GM18868 (cell line): ENCODE measurements around the gene HNRNPUL2.
"Not testable (repeated sequence)": the region's sequence is repeated elsewhere in the genome, so short reads cannot be mapped to it uniquely, and the experiment has no call there.

Source experiments
- ATAC-seq: cut with Tn5 transposase; IDR thresholded peaks from one replicate; pipeline ENCODE4 v1.9.1; 2021; ENCODE audit warnings: mild to moderate bottlenecking, moderate library complexity; ENCODE audit not compliant: unreplicated experiment

Gene HNRNPUL2

DNA sequence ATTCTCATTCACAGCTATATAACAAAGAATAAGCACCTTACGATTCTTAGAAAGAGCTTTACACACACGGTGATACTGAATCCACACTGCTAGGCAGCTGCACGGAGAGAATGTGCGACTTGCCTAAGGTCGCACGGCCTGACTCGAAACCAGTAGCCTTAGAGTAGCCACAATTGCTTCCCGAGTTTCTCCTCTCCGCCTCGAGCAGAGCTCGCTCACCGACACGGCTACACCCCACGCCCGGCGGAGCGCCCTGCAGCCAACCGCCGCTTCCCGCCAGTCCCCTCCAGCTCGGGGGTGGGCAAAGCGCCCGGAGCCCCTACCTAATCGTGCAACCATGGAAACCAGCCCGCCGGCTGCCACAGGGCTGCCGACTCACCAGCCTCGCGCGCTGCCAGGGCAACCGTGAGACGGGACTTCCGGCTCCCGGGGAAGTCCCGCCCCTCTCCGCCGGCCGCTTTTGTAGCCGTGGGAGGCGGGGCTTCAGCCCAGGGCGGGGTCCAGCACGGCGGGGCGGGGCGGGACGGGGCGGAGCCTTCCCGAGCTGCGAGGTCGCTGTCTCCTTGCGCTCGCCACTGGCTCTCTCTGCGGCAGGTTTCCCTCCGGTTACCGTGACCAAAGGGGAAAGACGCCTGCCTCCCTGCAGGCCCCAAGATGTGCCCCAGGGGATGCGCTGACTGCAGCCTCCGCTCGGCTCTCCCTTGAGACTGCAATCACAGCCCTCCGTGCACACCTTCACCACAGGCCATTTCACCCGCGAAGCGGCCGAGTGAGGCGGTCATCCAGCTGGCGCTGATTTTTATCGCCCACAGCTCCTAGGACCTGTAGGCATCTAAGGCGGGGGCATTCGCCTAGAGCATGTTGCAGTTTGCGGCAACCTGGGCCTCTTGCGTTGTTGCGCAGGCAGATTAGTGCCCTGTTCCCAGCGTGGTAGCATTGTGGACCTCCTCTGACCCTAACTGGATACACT, 21.1 kb downstream of the HNRNPUL2 start:
- ATAC-seq = peak; percentile 68

DNA sequence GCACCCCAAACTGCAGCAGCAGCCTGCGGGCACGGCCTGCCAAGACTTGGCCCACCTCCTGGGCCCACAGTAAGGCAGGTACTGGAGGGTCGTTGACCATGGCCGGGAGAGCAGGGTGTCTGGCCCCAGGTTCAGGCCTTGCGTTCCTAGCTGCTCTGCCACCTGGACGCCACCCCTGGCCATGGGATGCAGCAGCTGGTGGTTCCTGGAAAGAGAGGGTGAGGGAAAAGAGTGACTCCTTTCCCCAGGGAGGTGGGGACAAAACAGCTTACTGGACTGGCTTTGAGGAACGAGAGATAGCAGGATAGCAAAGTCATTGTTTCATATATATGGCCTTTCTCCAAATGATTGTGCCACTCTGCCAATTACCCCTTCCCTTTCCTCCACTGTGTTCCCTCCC, 21.8 kb downstream of the HNRNPUL2 start:
- ATAC-seq = no peak

DNA sequence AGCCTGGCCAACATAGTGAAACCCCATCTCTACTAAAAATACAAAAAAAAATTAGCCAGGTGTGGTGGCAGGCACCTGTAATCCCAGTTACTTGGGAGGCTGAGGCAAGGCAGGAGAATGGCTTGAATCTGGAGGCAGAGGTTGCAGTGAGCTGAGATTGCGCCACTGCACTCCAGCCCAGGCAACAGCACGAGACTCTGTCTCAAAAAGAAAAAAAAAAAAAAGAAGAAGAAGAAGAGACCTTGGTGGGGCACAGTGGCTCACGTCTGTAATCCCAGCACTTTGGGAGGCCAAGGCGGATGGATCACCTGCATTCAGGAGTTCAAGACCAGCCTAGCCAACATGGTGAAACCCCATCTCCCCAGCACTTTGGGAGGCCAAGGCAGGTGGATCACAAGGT, 23.3 kb downstream of the HNRNPUL2 start:
- not testable (repeated sequence) for ATAC-seq

DNA sequence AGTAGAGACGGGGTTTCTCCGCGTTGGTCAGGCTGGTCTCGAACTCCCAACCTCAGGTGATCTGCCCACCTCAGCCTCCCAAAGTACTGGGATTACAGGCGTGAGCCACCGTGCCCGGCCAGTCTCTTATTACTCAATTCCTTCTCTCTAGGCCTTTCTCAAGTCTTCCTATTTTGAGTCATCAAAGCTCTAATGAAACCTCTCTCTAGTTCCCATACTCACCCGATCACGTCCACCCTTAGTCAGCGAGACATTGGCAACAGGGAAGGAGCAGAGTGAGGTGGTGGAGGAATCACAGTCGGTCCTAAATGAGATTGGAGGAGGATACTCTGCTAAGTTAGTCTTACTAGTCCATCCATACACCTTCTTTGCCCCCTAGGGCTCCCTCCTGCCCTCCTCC, 25.0 kb downstream of the HNRNPUL2 start:
- ATAC-seq = no peak

DNA sequence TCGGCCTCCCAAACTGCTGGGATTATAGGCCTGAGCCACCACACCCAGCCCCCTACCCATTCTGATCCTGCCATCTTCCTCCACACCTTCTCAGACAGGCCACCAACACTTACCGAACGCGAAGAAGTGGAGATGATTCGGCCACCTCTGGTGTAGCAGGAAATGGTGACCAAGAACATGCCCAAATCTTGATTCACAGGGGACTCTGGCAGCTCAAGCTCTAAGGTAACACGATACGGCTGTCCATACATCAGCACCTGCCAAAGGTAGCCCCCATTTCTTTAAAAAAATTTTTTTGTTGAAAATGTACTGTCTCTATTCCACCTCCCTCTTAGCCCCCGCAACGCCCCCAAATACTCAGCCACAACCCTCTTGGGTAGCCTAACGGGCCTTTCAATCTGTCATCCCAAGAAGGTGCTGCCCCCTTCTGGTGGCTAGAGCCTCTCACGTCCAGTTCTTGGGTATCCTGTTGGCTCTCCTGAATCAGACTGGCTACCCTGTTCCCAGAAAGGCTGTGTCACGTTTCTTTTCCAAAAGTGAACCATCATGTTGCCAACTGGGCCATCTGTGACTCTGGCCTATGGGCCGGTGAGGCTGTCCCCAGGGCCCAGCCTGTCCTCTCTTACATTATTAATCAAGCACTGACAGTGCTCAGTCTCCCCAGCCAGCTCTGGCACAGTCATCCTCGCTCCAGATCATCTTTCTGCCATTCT, 32.6 kb downstream of the HNRNPUL2 start:
- no peak for ATAC-seq

DNA sequence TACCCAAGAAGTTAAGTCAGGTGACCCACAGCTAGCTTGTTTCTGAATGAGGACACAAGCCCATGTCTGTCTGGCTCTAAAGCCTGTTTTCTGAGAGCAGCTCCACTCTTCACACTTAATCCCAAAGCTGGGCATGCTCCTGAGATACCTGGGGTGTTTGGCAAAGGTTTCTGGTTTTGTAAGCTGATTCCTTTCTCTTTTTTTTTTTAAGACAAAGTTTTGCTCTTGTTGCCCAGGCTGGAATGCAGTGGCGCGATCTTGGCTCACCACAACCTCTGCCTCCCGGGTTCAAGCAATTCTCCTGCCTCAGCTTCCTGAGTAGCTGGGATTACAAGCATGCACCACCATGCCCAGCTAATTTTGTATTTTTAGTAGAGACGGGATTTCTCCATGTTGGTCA, 33.6 kb downstream of the HNRNPUL2 start:
- ATAC-seq = not testable (repeated sequence)

DNA sequence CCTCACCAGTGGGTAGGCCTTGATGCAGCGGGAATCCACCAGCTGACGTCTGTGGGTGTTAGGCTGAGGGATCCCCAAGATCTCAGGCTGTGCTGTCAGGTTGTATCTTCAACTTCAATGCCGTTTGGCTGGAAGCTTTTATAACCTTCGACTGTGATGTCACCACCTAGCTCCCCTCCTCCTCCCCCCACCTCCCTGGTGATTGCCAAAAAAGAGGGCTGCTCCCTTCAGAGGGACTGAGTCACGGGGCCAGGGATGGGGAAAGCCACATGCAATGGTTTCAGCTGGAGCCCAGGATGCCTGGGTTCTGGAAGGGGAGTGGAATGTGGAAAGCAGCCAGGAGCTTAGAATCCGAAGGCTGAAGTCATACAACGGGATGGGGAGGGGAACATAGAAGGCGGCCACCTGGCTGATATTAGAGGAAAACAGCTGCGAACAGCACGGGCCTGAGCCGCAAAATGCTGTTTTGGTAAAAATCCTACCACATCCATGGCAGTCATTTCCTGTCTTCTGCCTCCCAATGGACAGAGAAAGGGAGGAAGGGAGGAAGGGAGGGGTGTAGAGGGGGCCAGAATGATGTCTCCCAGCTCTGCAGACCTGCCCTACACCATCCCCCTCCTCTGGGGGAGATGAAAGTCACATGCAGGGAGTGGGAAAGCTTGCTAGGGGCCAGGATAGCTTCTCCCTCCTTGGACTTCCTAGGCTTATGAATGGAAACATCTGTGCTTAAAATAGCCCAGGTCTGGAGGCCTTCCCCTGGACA, 37.7 kb downstream of the HNRNPUL2 start, which contains the start of gene LRRN4CL:
Gene LRRN4CL (minus strand): TSS at position 110 of the 763 bp plus-strand sequence. CDS start 1,022 bp downstream, outside the sequence.
- ATAC-seq = no peak

DNA sequence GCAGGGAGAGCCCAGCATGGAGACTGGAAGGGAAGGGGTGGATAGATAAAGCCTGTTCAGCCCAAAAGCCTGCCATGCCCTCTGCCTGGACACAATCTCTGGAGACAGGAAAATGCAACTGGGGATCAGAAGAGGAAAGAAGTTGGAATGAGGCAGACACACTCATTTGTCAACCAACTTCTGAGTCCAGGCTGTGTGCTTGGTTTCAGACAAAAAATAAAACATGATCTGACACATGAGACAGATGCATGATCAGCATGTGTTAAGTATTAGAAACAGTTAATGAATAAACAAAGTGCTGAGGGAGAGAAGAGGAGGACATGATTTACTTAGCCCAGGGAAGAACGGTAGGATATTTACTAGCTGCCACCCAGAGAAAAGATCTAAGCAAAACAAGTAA, 38.8 kb downstream of the HNRNPUL2 start:
- no peak for ATAC-seq

DNA sequence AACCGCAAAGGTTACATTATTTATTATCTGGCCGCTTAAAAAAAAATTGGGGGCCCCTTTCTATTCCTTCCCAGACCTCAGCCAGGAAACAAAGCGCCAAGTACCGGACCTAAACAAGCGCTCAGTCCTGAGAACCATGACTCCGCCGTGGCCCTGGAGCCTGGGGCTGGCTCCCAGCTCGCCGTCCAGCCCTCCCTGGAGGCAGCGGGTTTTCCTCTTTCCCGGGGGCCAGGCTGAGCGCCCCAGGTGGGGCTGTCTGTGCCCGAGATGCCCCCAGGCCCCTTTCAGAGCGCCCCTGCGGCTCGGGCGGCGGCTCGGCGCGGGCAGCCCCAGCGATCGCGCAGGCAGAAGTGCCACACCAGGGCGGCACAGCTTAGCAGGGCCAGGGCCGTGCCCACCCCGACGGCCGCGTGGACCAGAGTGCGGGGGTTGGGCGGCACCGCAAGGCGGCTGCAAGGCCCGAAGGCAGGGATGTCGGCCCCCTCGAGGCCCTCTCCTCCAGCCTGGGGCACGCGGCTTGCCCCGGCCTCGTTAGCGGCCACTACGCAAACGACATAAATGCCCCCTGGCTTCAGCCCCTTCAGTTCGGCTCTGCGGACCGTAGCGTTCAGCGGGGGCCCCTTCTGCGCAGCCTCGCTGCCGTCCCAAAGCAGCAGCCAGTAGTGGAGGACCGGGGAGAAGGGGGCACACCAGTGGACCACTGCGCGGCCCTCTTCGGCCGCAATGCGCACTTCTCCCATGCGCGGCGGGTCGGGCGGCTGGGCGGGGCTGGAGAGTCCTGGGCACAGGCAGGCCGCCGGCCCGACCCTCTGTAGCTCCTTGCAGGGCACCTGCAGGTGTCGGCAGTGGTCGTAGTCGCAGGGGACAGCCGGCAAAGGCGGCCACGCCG, 39.5 kb downstream of the HNRNPUL2 start:
- ATAC-seq = no peak

DNA sequence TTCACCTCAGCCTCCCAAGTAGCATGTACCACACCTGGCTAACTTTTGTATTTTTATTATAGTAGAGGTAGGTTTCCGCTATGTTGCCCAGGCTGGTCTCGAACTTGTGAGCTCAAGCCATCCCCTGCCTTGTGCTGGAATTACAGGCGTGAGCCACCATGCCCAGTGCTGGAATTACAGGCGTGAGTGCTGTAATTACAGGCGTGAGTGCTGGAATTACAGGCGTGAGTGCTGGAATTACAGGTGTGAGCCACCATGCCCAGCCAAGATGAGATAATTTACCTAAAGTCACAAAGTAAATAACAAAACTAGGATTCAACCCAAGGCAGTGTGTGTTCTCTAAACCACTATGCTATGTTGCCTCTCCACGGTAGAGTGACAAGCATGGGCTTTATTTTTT, 44.7 kb downstream of the HNRNPUL2 start:
- ATAC-seq = no peak

DNA sequence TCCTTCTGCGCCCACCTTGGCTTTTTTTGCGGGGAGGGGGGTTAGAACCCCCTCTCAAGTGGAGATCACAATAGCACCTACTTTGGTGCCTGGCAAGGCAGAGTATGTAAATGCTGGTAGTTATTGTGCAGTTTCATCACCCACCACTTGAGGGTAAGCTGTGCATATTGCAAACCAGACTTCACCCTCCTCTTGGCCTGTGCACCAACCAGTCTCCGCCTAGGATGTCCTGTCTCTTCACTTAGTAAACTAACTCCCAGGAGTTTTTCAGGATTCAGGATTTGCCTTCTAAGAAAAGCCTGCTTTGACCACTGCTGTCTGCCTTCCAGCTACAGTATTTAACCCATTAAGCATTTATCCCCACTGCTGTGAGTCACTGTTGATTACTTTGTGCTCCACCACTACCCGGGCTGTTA, 46.4 kb downstream of the HNRNPUL2 start:
- ATAC-seq = peak; percentile 61

DNA sequence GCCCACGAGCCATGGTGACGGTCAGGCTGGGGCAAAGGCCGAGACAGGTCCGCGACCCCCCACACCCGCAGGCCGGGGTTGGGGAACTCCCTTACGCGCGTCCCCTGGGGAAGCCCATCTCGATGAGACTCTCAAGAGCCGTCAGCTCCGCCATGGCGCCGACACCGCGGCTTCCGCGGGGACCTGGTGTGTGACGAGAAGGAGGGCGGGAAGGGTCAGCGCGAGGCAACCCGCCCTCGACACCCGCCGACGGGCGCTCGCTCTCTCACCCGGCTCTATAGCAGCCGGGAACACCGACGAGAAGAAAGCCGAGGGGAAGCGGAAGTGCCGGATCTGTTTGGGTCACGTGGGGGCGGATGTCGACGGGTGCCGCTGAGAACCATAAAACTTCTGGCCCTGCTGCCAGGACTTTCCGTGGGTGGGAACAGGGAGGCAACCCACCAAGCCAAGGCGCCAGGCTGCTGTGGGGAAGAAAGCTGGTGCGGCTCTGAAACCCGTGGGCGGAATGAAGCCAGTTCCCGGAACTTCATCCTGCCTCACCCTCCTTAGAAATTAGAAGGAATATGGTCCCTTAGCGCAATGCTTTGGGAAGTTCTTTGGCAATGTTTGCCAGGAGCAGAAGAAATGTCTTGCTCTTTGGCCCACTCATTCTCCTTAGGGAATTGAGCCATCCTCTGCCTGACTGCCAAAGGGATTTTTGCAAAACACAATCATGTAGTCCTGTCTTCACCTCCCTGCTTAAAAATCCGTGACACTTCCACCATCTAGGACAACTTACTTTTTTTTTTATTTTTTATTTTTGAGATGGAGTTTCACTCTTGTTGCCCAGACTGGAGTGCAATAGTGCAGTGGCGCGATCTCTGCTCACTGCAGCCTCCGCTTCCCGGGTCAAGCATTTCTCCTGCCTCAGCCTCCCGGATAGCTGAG, 48.2 kb downstream of the HNRNPUL2 start, which contains the start of gene UBXN1:
Gene UBXN1 (minus strand): TSS at position 304 of the 927 bp plus-strand sequence. CDS start 150 bp downstream, at position 154.
- ATAC-seq = peak; percentile 68

DNA sequence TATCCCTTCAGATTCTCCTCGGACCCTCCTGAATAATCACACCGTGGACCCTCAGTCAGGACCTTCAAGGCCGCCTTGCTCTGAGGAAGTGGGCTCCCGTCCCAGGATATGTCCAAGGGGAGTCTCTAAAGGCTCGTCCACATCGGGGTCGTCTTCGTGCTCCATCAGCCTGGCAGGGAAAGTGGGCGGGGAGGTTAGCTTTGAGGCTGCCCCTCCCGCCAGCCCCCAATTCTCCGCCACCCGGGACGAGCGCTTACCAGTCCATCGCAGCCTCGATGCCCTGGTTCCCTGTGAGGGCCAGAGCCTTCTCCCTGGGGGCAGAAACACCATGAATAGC, 48.9 kb downstream of the HNRNPUL2 start:
- no peak for ATAC-seq

DNA sequence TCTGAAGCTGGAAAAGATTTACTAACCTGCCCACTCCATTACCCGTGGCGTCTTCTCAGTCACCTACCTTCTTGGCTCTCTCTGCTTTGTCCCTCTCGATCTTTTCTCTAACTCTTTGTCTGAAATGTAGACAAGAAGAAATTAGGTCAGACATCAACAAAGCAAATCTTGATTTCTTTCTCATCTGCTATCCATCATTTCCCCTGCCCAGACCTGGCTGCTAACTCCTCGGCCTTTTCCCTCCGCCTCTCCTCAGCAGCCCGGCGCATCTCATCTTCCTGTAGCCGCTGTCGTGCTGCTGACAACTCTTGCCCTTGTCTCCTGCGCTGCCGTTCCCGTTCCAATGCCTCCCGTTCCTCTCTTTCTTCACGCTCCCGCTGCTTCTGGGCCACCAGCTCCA, 49.5 kb downstream of the HNRNPUL2 start:
- no peak for ATAC-seq

DNA sequence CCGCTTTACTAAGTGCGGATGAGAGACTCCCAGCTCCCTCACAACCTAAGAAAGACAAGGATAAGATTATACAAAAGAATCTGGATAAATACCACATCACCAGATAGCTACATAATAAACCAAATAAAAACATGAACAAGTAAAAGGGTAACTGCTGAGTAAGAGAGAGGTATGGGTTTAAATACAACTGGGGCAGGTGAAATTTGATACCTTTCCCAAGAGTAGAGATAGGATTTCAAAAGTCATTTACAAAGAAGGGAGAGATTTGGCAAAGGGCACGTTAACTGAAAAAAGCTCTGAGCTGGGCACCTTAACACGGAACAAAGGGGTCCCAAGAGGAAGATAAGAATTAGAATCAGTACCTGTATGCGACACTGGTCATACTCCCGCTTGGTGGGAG, 50.1 kb downstream of the HNRNPUL2 start:
- no peak for ATAC-seq

DNA sequence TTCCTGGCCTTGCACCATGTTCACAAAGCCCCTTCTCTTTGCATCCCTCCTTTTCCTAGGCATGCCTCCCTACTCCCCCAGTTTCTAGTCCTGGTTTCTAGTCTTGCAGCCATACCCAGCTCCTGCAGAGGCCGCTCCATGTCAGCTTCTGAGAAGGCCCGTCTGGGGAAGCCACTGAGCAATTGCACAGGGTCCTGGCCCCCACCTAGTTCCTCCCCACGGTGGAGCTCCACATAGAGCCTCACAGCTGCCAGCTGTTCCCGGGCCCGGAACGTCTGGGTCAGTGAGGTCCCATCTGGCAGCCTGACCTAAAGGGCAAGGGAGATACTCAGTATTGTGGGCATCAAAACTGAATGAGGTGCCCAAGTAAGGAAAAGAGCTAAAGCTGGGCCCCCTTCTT, 50.6 kb downstream of the HNRNPUL2 start:
- no peak for ATAC-seq

DNA sequence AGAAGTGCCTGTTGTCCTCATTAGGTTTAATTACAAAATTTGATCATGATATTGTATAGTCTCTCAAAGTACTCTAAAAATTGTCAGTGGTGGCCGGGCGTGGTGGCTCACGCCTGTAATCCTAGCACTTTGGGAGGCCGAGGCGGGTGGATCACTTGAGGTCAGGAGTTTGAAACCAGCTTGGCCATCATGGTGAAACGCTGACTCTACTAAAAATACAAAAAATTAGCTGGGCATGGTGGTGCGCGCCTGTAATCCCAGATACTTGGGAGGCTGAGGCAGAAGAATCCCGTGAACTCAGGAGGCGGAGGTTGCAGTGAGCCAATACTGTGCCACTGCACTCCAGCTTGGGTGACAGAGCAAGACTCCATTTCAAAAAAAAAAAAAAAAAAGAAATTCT, 51.8 kb downstream of the HNRNPUL2 start:
- not testable (repeated sequence) for ATAC-seq

DNA sequence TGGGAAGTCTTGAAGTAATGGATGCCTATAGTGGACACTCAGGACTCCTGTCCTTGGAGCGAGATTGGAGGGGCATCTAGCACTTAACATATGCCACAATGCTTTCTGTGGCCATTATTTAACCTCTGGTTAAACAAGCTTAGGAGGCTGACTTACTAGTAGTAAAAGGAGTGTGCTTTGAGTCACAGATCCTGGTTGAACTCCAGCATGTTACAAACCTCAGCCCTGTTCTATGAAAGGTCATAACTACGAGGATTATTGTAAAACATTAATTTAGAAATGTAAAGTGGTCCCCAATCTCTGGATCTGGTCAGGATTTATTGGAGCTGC, 54.1 kb downstream of the HNRNPUL2 start:
- no peak for ATAC-seq
